HEK293 (cell line): ENCODE data around the gene ELAPOR2.

Experiments
- BCL11B ChIP-seq: fragments of 450-650 bp; formaldehyde crosslinking; IDR thresholded peaks from 2 replicates; pipeline ENCODE4 v1.5.1; 2016; ENCODE audit warnings: low read depth, missing biosample characterization, missing genetic modification characterization
- GLIS1 ChIP-seq: fragments of 450-650 bp; formaldehyde crosslinking; IDR thresholded peaks from 2 replicates; pipeline ENCODE4 v1.5.1; 2016; ENCODE audit warnings: missing biosample characterization, missing genetic modification characterization
- KLF9 ChIP-seq: fragments of 450-650 bp; formaldehyde crosslinking; IDR thresholded peaks from 2 replicates; pipeline ENCODE4 v1.5.1; 2016; ENCODE audit warnings: missing biosample characterization, missing genetic modification characterization, low read depth
- REPIN1 ChIP-seq: fragments of 450-650 bp; formaldehyde crosslinking; IDR thresholded peaks from 2 replicates; pipeline ENCODE4 v1.5.1; 2017; ENCODE audit warnings: missing biosample characterization, missing genetic modification characterization, low read depth
- SP3 ChIP-seq: fragments of 450-650 bp; formaldehyde crosslinking; IDR thresholded peaks from 2 replicates; pipeline ENCODE4 v1.5.1; 2016; ENCODE audit warnings: missing biosample characterization, missing genetic modification characterization
- WT1 ChIP-seq: fragments of 450-650 bp; formaldehyde crosslinking; IDR thresholded peaks from 2 replicates; pipeline ENCODE4 v1.5.1; 2016; ENCODE audit warnings: missing biosample characterization, missing genetic modification characterization
- YY1 ChIP-seq: fragments of 450-650 bp; formaldehyde crosslinking; IDR thresholded peaks from 2 replicates; pipeline ENCODE4 v1.5.1; 2018; ENCODE audit warnings: missing biosample characterization, missing genetic modification characterization
- ZBTB17 ChIP-seq: fragments of 450-650 bp; formaldehyde crosslinking; IDR thresholded peaks from 2 replicates; pipeline ENCODE4 v1.5.1; 2016; ENCODE audit warnings: missing biosample characterization, missing genetic modification characterization
- ZBTB8A ChIP-seq: fragments of 450-650 bp; formaldehyde crosslinking; IDR thresholded peaks from 2 replicates; pipeline ENCODE4 v1.5.1; 2016; ENCODE audit warnings: missing biosample characterization, missing genetic modification characterization
- ZEB2 ChIP-seq: fragments of 450-650 bp; formaldehyde crosslinking; IDR thresholded peaks from 2 replicates; pipeline ENCODE4 v1.5.1; 2016; ENCODE audit warnings: missing biosample characterization, missing genetic modification characterization
- ZFP3 ChIP-seq: fragments of 450-650 bp; formaldehyde crosslinking; IDR thresholded peaks from 2 replicates; pipeline ENCODE4 v1.5.1; 2016; ENCODE audit warnings: low read depth, missing biosample characterization, missing genetic modification characterization
- ZIC2 ChIP-seq: fragments of 450-650 bp; formaldehyde crosslinking; IDR thresholded peaks from 2 replicates; pipeline ENCODE4 v1.5.1; 2016; ENCODE audit warnings: missing biosample characterization, missing genetic modification characterization
- ZNF155 ChIP-seq: fragments of 450-650 bp; formaldehyde crosslinking; IDR thresholded peaks from 2 replicates; pipeline ENCODE4 v1.5.1; 2016; ENCODE audit warnings: missing biosample characterization, missing genetic modification characterization
- ZNF23 ChIP-seq: fragments of 450-650 bp; formaldehyde crosslinking; IDR thresholded peaks from 2 replicates; pipeline ENCODE4 v1.5.1; 2016; ENCODE audit warnings: missing biosample characterization, missing genetic modification characterization, borderline replicate concordance
- ZNF354C ChIP-seq: fragments of 450-650 bp; formaldehyde crosslinking; IDR thresholded peaks from 2 replicates; pipeline ENCODE4 v1.5.1; 2016; ENCODE audit warnings: missing biosample characterization, missing genetic modification characterization, low read depth, borderline replicate concordance
- ZNF48 ChIP-seq: fragments of 450-650 bp; formaldehyde crosslinking; IDR thresholded peaks from 2 replicates; pipeline ENCODE4 v1.5.1; 2016; ENCODE audit warnings: missing biosample characterization, missing genetic modification characterization
- ZNF530 ChIP-seq: fragments of 450-650 bp; formaldehyde crosslinking; IDR thresholded peaks from 2 replicates; pipeline ENCODE4 v1.5.1; 2016; ENCODE audit warnings: low read depth, missing biosample characterization, missing genetic modification characterization
- ZNF571 ChIP-seq: fragments of 450-650 bp; formaldehyde crosslinking; IDR thresholded peaks from 2 replicates; pipeline ENCODE4 v1.5.0; 2017; ENCODE audit warnings: missing biosample characterization, missing genetic modification characterization
- ZNF701 ChIP-seq: fragments of 450-650 bp; formaldehyde crosslinking; IDR thresholded peaks from 2 replicates; pipeline ENCODE4 v1.5.1; 2016; ENCODE audit warnings: missing biosample characterization, missing genetic modification characterization
- ZNF776 ChIP-seq: fragments of 450-650 bp; formaldehyde crosslinking; IDR thresholded peaks from 2 replicates; pipeline ENCODE4 v1.5.0; 2017; ENCODE audit warnings: missing biosample characterization, missing genetic modification characterization, borderline replicate concordance
- ZSCAN30 ChIP-seq: fragments of 450-650 bp; IDR thresholded peaks from 2 replicates; pipeline ENCODE4 v1.5.1; 2018; ENCODE audit warnings: missing biosample characterization, mild to moderate bottlenecking, missing genetic modification characterization, moderate library complexity
- ZXDB ChIP-seq: fragments of 450-650 bp; formaldehyde crosslinking; IDR thresholded peaks from 2 replicates; pipeline ENCODE4 v1.5.1; 2016; ENCODE audit warnings: missing biosample characterization, missing genetic modification characterization
- TF ChIP-seq, protein P1 (sequence below): fragments of 450-650 bp; formaldehyde crosslinking; IDR thresholded peaks from 2 replicates; pipeline ENCODE4 v1.5.1; 2016; ENCODE audit warnings: missing biosample characterization, missing genetic modification characterization
- TF ChIP-seq, protein P2 (sequence below): fragments of 450-650 bp; formaldehyde crosslinking; IDR thresholded peaks from 2 replicates; pipeline ENCODE4 v1.5.1; 2016; ENCODE audit warnings: missing biosample characterization, missing genetic modification characterization
- TF ChIP-seq, protein P3 (sequence below): fragments of 450-650 bp; formaldehyde crosslinking; IDR thresholded peaks from 2 replicates; pipeline ENCODE4 v1.5.1; 2016; ENCODE audit warnings: missing biosample characterization, missing genetic modification characterization
- TF ChIP-seq, protein P4 (sequence below): fragments of 450-650 bp; formaldehyde crosslinking; IDR thresholded peaks from 2 replicates; pipeline ENCODE4 v1.5.1; 2016; ENCODE audit warnings: missing biosample characterization, missing genetic modification characterization
- TF ChIP-seq, protein P5 (sequence below): fragments of 450-650 bp; formaldehyde crosslinking; IDR thresholded peaks from 2 replicates; pipeline ENCODE4 v1.5.1; 2016; ENCODE audit warnings: missing biosample characterization, missing genetic modification characterization

Gene ELAPOR2

DNA sequence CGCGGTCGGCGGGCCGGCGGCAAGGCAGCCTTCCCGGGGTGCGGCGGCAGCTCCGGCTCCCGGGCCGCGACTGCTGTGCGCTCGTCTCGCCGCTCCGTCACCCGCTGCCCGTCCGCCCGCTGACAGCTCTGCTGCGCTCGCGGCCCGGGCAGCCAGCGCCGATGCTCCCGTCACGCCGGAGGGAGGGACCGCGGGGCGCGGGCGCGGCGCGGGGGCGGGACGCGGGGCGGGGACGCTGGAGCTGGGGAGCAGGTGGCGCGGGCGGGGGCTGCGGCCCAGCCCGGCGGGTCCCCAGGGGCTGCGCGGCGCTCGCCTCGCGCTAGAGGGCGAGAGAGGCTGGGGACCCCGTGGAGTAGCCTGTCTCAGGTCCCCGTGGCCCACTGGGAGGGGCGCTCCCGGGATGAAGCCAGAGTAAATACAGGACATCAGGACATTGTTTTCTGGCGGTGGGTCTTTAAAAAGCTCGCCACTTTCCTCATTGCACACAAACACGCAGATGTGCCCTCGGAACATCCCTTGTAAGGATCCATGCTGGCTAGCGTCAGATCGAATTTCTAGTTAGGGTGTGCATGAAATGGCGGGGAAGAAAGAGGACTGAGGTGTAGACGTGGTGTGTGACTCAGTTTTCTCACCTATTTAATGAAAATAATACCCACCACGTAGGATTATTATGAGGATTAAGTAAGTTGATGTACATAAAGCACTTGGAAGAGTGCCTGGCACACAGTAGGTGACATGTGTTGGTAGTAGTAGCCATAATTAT, at the start of gene ELAPOR2 (continued):
- TF ChIP-seq YY1 (tag by site-specific recombination), result 0 out of 2 replicates have a peak, but pooled peaks have one; percentile 37
- peak; percentile 49; the same call in 1 of the 2 replicates for TF ChIP-seq ZEB2 (tag by site-specific recombination)
- no peak for TF ChIP-seq ZNF23 (tag by site-specific recombination)
- no peak for TF ChIP-seq ZNF776 (tag by site-specific recombination)
- TF ChIP-seq, protein P1, sequence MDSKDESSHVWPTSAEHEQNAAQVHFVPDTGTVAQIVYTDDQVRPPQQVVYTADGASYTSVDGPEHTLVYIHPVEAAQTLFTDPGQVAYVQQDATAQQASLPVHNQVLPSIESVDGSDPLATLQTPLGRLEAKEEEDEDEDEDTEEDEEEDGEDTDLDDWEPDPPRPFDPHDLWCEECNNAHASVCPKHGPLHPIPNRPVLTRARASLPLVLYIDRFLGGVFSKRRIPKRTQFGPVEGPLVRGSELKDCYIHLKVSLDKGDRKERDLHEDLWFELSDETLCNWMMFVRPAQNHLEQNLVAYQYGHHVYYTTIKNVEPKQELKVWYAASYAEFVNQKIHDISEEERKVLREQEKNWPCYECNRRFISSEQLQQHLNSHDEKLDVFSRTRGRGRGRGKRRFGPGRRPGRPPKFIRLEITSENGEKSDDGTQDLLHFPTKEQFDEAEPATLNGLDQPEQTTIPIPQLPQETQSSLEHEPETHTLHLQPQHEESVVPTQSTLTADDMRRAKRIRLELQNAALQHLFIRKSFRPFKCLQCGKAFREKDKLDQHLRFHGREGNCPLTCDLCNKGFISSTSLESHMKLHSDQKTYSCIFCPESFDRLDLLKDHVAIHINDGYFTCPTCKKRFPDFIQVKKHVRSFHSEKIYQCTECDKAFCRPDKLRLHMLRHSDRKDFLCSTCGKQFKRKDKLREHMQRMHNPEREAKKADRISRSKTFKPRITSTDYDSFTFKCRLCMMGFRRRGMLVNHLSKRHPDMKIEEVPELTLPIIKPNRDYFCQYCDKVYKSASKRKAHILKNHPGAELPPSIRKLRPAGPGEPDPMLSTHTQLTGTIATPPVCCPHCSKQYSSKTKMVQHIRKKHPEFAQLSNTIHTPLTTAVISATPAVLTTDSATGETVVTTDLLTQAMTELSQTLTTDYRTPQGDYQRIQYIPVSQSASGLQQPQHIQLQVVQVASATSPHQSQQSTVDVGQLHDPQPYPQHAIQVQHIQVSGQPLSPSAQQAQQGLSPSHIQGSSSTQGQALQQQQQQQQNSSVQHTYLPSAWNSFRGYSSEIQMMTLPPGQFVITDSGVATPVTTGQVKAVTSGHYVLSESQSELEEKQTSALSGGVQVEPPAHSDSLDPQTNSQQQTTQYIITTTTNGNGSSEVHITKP (tag by site-specific recombination), result 0 out of 2 replicates have a peak, but pooled peaks have one; percentile 18
- 0 out of 2 replicates have a peak, but pooled peaks have one; percentile 27 for TF ChIP-seq KLF9 (tag by site-specific recombination)
- no peak for TF ChIP-seq ZNF571
- no peak for TF ChIP-seq ZNF354C (tag by site-specific recombination)
- TF ChIP-seq ZNF155 (tag by site-specific recombination), result no peak
- peak; percentile 91 for TF ChIP-seq ZXDB (tag by site-specific recombination)
- TF ChIP-seq REPIN1, result 0 out of 2 replicates have a peak, but pooled peaks have one; percentile 30
- no peak for TF ChIP-seq ZNF701
- TF ChIP-seq SP3 (tag by site-specific recombination), result no peak
- peak; percentile 45 for TF ChIP-seq ZBTB17
- TF ChIP-seq ZSCAN30 (tag by site-specific recombination), result peak; percentile 69; the same call in 1 of the 2 replicates
- TF ChIP-seq ZNF48 (tag by site-specific recombination), result no peak
- TF ChIP-seq ZBTB8A (tag by site-specific recombination), result peak; percentile 91
- TF ChIP-seq ZFP3, result no peak
- TF ChIP-seq, protein P2, sequence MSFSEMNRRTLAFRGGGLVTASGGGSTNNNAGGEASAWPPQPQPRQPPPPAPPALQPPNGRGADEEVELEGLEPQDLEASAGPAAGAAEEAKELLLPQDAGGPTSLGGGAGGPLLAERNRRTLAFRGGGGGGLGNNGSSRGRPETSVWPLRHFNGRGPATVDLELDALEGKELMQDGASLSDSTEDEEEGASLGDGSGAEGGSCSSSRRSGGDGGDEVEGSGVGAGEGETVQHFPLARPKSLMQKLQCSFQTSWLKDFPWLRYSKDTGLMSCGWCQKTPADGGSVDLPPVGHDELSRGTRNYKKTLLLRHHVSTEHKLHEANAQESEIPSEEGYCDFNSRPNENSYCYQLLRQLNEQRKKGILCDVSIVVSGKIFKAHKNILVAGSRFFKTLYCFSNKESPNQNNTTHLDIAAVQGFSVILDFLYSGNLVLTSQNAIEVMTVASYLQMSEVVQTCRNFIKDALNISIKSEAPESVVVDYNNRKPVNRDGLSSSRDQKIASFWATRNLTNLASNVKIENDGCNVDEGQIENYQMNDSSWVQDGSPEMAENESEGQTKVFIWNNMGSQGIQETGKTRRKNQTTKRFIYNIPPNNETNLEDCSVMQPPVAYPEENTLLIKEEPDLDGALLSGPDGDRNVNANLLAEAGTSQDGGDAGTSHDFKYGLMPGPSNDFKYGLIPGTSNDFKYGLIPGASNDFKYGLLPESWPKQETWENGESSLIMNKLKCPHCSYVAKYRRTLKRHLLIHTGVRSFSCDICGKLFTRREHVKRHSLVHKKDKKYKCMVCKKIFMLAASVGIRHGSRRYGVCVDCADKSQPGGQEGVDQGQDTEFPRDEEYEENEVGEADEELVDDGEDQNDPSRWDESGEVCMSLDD (tag by site-specific recombination), result no peak
- no peak for TF ChIP-seq ZNF530 (tag by site-specific recombination)
- TF ChIP-seq, protein P3, sequence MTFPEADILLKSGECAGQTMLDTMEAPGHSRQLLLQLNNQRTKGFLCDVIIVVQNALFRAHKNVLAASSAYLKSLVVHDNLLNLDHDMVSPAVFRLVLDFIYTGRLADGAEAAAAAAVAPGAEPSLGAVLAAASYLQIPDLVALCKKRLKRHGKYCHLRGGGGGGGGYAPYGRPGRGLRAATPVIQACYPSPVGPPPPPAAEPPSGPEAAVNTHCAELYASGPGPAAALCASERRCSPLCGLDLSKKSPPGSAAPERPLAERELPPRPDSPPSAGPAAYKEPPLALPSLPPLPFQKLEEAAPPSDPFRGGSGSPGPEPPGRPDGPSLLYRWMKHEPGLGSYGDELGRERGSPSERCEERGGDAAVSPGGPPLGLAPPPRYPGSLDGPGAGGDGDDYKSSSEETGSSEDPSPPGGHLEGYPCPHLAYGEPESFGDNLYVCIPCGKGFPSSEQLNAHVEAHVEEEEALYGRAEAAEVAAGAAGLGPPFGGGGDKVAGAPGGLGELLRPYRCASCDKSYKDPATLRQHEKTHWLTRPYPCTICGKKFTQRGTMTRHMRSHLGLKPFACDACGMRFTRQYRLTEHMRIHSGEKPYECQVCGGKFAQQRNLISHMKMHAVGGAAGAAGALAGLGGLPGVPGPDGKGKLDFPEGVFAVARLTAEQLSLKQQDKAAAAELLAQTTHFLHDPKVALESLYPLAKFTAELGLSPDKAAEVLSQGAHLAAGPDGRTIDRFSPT, result no peak
- TF ChIP-seq GLIS1 (tag by site-specific recombination), result no peak; the same call in 1 of the 2 replicates
- TF ChIP-seq ZIC2 (tag by site-specific recombination), result no peak; the same call in 1 of the 2 replicates
- no peak for TF ChIP-seq BCL11B (tag by site-specific recombination)
- TF ChIP-seq, protein P4, sequence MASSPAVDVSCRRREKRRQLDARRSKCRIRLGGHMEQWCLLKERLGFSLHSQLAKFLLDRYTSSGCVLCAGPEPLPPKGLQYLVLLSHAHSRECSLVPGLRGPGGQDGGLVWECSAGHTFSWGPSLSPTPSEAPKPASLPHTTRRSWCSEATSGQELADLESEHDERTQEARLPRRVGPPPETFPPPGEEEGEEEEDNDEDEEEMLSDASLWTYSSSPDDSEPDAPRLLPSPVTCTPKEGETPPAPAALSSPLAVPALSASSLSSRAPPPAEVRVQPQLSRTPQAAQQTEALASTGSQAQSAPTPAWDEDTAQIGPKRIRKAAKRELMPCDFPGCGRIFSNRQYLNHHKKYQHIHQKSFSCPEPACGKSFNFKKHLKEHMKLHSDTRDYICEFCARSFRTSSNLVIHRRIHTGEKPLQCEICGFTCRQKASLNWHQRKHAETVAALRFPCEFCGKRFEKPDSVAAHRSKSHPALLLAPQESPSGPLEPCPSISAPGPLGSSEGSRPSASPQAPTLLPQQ, result peak; percentile 37; the same call in 1 of the 2 replicates
- TF ChIP-seq WT1, result no peak
- TF ChIP-seq, protein P5, sequence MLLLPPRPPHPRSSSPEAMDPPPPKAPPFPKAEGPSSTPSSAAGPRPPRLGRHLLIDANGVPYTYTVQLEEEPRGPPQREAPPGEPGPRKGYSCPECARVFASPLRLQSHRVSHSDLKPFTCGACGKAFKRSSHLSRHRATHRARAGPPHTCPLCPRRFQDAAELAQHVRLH (tag by site-specific recombination), result no peak
